ENCODE measurements around the gene LGALS7.
"Not testable (repeated sequence)": the region's sequence is repeated elsewhere in the genome, so short reads cannot be mapped to it uniquely, and the experiment has no call there.

LGALS7 gene

DNA sequence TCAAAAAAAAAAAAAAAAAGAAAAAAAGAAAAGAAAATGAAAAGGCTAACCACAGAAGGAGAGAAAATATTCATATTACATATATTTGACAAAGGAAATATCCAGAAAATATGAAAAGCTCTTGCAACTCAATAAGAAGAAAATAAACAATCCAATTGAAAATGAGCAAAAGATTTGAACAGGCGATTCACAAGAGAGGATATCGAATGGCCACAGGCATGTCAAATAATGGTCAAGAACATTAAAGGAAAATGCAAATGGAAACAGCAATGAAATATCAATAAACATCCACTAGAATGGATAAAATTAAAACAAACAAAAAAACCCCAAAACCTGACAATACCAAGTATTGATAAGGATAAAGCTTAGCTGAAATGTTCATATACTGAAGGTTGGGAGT is 8.1 kb downstream of the LGALS7 start:
- Histone ChIP-seq H3K4me3 (ENCODE audit: low read depth, low read length) (no peak overlapping the region), H3K27ac (no peak overlapping the region), H3K27me3 (ENCODE audit: insufficient read depth, low read depth, severe bottlenecking) (no peaks in the 10 kb centered on the region), H3K9me3 (ENCODE audit: severe bottlenecking) (no peaks in the 10 kb centered on the region), H3K36me3 (no peaks in the 10 kb centered on the region)
- no peak for DNase-seq
- TF ChIP-seq CTCF (IDR thresholded peaks at IDR 0.05; ENCODE audit: low read depth, low read length): no peak

GRCh38 chr19:38763795-38764220 is 9.5 kb downstream of the LGALS7 start:
- Histone ChIP-seq H3K27ac (no peak overlapping the region), H3K4me3 (ENCODE audit: low read depth, low read length) (no peak overlapping the region), H3K9me3 (ENCODE audit: severe bottlenecking) (no peaks in the 10 kb centered on the region), H3K36me3 (no peaks in the 10 kb centered on the region), H3K27me3 (ENCODE audit: insufficient read depth, low read depth, severe bottlenecking) (no peaks in the 10 kb centered on the region)
- TF ChIP-seq CTCF (IDR thresholded peaks at IDR 0.05; ENCODE audit: low read depth, low read length): no peak
- DNase-seq: no peak

DNA sequence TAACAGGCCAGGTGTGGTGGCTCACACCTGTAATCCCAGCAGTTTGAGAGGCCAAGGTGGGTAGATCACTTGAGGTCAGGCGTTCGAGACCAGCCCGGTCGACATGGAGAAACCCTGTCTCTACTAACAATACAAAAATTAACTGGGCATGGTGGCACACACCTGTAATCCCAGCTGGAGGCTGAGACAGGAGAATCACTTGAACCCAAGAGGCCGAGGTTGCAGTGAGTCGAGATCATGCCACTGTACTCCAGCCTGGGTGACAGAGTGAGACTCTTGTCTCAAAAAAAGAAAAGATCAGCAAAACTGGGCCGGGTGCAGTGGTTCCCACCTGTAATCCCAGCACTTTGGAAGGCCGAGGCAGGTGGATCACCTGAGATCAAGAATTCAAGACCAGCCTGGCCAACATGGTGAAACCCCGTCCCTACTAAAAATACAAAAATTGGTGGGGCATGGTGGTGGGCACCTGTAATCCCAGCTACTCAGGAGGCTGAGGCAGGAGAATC is 11.4 kb downstream of the LGALS7 start:
- not testable (repeated sequence) for H3K4me3 ChIP-seq (ENCODE audit: low read depth, low read length); H3K27me3 ChIP-seq (ENCODE audit: insufficient read depth, low read depth, severe bottlenecking); H3K27ac ChIP-seq; DNase-seq; H3K9me3 ChIP-seq (ENCODE audit: severe bottlenecking); H3K36me3 ChIP-seq

DNA sequence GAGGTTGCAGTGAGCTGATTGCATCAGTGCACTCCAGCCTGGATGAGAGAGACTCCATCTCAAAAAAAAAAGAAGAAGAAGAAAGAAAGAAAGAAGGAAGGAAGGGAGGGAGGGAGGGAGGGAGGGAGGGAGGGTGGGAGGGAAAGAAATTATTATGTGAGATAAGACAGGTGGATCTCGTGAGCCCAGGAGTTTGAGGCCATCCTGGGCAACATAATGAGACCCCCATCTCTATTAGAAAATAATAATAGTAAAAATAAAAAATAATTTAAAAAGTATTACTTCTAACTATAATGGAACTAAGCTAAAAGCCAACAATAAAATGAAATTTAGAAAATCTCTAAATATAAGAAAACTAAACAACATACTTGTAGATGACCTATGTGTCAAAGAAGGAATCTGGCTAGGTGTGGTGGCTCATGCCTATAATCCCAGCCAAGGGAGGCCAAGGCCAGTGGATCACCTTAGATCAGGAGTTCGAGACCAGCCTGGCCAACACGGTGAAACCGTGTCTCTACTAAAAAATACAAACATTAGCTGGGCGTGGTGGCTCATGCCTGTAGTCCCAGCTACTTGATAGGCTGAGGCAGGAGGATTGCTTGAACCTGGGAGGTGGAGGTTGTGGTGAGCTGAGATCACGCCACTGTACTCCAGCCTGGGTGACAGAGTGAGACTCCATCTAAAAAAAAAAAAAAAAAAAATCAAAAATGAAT is 12.4 kb downstream of the LGALS7 start:
- not testable (repeated sequence) for H3K9me3 ChIP-seq (ENCODE audit: severe bottlenecking); DNase-seq; H3K27me3 ChIP-seq (ENCODE audit: insufficient read depth, low read depth, severe bottlenecking); H3K27ac ChIP-seq; H3K4me3 ChIP-seq (ENCODE audit: low read depth, low read length); H3K36me3 ChIP-seq

- no peak for TF ChIP-seq CTCF (IDR thresholded peaks at IDR 0.05; ENCODE audit: low read depth, low read length)
- no peaks in the 10 kb centered on the region for H3K36me3 ChIP-seq
- H3K4me3 ChIP-seq (ENCODE audit: low read depth, low read length): no peak overlapping the region
- no peak overlapping the region for H3K27ac ChIP-seq
- no peaks in the 10 kb centered on the region for H3K27me3 ChIP-seq (ENCODE audit: insufficient read depth, low read depth, severe bottlenecking)
- no peaks in the 10 kb centered on the region for H3K9me3 ChIP-seq (ENCODE audit: severe bottlenecking)
- no peak for DNase-seq
Measured at GRCh38 chr19:38759590-38760003, 13.7 kb downstream of the LGALS7 start.

GRCh38 chr19:38754196-38754595 is 19.1 kb downstream of the LGALS7 start:
- not testable (repeated sequence) for H3K27ac ChIP-seq; H3K9me3 ChIP-seq (ENCODE audit: severe bottlenecking); H3K36me3 ChIP-seq; DNase-seq; H3K27me3 ChIP-seq (ENCODE audit: insufficient read depth, low read depth, severe bottlenecking); H3K4me3 ChIP-seq (ENCODE audit: low read depth, low read length)

- H3K36me3 ChIP-seq; DNase-seq; H3K9me3 ChIP-seq (ENCODE audit: severe bottlenecking); H3K4me3 ChIP-seq (ENCODE audit: low read depth, low read length); H3K27me3 ChIP-seq (ENCODE audit: insufficient read depth, low read depth, severe bottlenecking); H3K27ac ChIP-seq: not testable (repeated sequence)
Measured at GRCh38 chr19:38753783-38754182, 19.5 kb downstream of the LGALS7 start.

GRCh38 chr19:38745316-38745715 is 28.0 kb downstream of the LGALS7 start:
- H3K36me3 ChIP-seq: no peaks in the 10 kb centered on the region
- no peak overlapping the region for H3K4me3 ChIP-seq (ENCODE audit: low read depth, low read length)
- no peak overlapping the region for H3K27ac ChIP-seq
- H3K27me3 ChIP-seq (ENCODE audit: insufficient read depth, low read depth, severe bottlenecking): no peaks in the 10 kb centered on the region
- TF ChIP-seq CTCF (IDR thresholded peaks at IDR 0.05; ENCODE audit: low read depth, low read length): no peak
- DNase-seq: no peak
- H3K9me3 ChIP-seq (ENCODE audit: severe bottlenecking): no peaks in the 10 kb centered on the region
